ENCODE measurements around the gene C1orf226.

DNA sequence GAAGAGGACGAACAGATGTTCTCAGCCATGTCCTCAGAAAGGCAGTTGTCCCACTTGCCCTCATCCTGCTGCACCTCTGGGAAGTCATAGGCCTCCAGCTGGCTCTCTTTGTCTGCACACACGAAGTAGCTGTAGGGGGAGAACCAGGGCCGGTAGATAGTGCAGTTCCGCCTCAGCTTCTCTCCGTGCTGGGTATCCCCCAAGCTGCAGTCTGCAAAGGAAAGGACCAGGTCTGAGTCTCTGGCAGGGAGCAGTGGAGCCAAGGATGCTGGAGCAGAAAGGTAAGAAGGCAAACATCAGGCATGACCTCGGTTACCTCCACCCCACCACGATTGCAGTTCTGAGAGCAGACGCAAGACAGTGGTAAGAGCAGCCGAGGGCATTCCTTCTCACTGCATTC is 7.1 kb upstream of the C1orf226 start:
- TF ChIP-seq, protein P1, sequence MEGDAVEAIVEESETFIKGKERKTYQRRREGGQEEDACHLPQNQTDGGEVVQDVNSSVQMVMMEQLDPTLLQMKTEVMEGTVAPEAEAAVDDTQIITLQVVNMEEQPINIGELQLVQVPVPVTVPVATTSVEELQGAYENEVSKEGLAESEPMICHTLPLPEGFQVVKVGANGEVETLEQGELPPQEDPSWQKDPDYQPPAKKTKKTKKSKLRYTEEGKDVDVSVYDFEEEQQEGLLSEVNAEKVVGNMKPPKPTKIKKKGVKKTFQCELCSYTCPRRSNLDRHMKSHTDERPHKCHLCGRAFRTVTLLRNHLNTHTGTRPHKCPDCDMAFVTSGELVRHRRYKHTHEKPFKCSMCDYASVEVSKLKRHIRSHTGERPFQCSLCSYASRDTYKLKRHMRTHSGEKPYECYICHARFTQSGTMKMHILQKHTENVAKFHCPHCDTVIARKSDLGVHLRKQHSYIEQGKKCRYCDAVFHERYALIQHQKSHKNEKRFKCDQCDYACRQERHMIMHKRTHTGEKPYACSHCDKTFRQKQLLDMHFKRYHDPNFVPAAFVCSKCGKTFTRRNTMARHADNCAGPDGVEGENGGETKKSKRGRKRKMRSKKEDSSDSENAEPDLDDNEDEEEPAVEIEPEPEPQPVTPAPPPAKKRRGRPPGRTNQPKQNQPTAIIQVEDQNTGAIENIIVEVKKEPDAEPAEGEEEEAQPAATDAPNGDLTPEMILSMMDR (IDR thresholded peaks at IDR 0.05), result no peak
- TF ChIP-seq EP300 (IDR thresholded peaks at IDR 0.05) (no peak), GATA3 (IDR thresholded peaks at IDR 0.05; ENCODE audit: borderline replicate concordance) (no peak), BHLHE40 (IDR thresholded peaks at IDR 0.05; ENCODE audit: low read depth, low read length) (no peak), CEBPB (IDR thresholded peaks at IDR 0.05) (no peak), NFE2L2 (conservative IDR thresholded peaks at IDR 0.05; ENCODE audit: low read length) (no peak), ESRRA (IDR thresholded peaks at IDR 0.05; ENCODE audit: borderline replicate concordance, low read length) (no peak), SMC3 (IDR thresholded peaks at IDR 0.05) (no peak), ZFP36 (IDR thresholded peaks at IDR 0.05; ENCODE audit: borderline replicate concordance, partially characterized antibody) (no peak), PHF8 (IDR thresholded peaks at IDR 0.05; ENCODE audit: borderline replicate concordance, low read depth) (no peak), EHMT2 (IDR thresholded peaks at IDR 0.05; ENCODE audit: low read depth) (no peak), RFX5 (IDR thresholded peaks at IDR 0.05) (no peak)
